GM03348 (cell line): ENCODE data around the gene ZIK1.

Source experiments
- DNase-seq: peaks from one replicate; pipeline ENCODE4 v3.0.0; 2012; ENCODE audit warnings: low spot score

Gene ZIK1

DNA sequence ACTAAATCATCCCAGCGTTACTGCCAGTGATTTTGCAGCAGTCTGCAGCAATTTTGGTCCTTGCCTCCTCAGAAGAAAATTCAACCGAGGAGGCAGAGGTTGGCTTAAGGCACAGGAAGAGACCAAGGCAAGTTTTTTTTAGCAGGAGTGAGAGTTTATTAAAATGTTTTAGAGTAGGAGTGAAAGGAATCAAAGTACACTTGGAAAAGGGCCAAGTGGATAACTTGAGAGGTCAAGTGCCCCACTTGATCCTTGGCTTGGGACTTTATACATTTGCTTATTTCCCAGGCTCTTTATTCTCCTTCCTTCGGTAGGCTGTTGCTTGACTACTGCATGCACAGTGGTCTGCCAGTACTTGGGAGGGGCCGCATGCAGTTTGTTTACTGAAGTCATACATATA lies 27.2 kb downstream of the ZIK1 start:
- no peak for DNase-seq

DNA sequence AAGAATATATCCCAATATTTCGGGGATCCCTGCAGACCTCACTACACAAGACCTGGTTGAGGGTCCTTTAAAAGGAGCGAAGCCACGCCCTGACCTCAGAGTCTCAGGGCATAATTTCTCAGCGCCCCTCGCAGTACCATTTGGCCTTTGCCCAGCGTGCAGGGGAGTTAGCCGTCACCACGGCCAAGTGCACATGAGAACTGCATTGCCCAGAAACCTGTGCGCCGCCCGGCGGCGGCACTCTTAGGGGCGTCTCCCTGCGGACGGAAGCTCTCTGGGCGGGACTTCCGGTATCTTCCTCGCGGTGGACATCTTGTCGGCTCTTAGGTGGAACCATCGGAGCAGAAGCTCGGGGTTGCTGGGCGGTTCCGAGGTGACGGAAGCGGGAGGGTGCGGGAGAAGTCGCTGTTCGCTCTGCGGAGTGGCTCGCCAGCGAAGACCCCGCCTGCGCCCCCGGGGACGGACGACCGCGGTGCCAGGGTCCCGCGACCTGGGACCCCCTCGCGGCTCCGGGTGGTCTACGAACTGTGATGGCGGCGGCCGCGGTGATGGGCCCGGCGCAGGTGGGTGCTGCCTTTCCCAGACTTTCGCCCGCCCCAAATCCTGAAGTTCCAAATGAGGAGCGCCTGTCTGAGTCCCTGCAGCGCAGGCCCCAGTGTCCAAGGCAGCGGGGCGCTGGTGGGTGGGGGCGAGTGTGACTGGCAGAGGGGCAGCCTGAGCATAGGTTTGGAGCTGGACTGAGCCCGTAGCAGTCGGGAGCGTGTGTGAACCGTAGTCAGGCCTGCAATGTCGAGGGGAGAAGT lies 30.2 kb downstream of the ZIK1 start, which contains the start of gene ZNF134:
Gene ZNF134 (plus strand): TSS at position 302 of the 803 bp plus-strand sequence. CDS start 5,227 bp downstream, outside the sequence.
- DNase-seq: peak; percentile 96

GRCh38 chr19:57615346-57615745 lies 31.4 kb downstream of the ZIK1 start:
- DNase-seq: no peak

DNA sequence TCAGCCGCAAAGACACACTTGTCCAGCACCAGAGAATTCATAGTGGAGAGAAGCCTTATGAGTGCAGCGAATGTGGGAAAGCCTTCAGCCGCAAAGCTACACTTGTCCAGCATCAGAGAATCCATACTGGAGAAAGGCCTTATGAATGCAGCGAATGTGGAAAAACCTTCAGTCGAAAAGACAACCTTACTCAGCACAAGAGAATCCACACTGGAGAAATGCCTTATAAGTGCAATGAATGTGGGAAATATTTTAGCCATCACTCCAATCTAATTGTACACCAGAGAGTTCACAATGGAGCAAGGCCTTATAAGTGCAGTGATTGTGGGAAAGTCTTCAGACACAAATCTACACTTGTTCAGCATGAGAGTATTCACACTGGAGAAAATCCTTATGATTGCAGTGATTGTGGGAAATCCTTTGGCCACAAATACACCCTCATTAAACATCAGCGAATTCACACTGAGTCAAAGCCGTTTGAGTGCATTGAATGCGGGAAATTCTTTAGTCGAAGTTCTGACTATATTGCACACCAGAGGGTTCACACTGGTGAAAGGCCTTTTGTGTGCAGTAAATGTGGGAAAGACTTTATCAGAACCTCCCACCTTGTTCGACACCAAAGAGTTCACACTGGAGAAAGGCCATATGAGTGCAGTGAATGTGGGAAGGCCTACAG lies 36.9 kb downstream of the ZIK1 start:
- no peak for DNase-seq

- no peak for DNase-seq
These were observed 39.1 kb downstream of the ZIK1 start for GRCh38 chr19:57623091-57623490.

- DNase-seq: peak; percentile 99
These were observed 49.3 kb downstream of the ZIK1 start, which contains the start of gene ZNF211 for GRCh38 chr19:57632987-57633831. ZNF211 (plus strand) TSS chr19:57633168; CDS start chr19:57633347, 179 bp downstream.

DNA sequence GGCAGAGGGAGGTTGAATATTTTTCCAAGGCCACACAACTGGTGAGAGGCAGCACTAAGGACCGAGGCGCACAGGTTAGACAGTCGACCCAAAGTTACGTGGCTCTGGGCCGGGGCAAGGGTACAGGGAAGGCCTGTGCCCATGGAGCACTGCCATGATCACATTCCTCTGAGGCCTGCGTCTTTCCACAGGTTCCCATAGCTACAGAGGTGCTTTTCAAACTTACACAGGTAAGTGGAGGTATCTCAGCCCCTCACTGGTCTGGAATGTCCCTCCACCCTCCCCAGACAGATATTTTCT lies 49.8 kb downstream of the ZIK1 start:
- no peak for DNase-seq

DNA sequence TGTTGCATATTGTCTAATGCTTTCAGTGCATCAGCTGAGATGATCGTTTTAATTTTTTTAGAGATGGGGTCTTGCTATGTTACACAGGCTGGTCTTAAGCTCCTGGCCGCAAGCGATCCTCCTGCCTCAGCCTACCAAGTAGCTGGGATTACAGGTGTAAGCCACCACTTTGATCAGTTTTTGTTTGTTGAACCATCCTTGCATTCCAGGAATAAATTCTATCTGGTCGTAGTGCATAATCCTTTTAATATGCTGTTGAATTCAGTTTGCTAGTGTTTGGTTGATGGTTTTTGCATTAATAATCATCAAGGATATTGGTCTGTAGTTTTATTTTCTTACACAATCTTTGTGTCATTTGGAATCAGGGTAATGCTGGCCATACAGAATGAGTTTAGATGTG lies 53.4 kb downstream of the ZIK1 start:
- no peak for DNase-seq

DNA sequence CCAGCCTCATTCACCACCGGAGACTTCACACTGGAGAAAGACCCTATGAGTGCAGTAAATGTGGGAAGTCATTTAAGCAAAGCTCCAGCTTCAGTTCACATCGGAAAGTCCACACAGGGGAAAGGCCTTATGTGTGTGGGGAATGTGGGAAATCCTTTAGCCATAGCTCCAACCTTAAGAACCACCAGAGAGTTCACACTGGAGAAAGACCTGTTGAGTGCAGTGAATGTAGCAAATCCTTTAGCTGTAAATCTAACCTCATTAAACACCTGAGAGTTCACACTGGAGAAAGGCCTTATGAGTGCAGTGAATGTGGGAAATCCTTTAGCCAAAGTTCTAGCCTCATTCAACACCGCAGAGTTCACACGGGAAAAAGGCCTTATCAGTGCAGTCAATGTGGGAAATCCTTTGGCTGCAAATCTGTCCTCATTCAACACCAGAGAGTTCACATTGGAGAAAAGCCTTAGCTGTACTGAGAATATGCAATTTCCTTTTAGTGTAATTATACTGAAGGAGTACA lies 57.8 kb downstream of the ZIK1 start:
- DNase-seq: no peak

DNA sequence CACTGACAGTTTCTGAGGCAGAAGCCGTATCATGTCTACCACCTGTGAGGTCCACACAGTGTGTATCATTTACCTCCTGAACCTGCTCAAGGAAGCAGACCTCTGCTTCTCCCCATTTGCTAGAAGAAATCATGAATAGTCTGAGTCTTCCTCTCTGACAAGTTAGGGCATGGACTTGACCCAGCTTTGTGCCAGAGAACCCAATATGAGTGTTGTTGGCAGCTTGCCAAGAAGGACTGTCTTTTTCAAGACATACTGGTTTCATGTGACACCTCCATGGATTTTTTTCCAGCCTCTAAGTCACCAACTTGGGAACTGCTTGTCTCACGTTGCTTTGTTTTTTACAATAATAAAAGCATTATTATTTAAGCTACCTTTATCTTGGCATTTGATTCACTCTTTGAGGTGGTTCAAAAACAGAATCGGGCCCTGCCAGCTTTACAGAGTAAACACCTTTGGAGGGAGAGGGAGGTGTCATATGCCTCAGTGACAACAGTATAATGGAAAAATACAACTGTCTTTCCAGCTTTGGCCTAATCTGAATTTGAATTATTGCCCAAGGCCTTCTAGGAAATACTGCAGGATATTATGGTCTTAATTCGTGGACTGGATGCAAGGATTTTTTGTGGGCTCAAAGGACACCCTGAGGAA lies 58.6 kb downstream of the ZIK1 start:
- DNase-seq: no peak
